RCC 7860 (cell line): ENCODE data around the gene TIMM22.

Experiments used
- DNase-seq: peaks from one replicate; pipeline ENCODE4 v3.0.0-alpha.2; 2015; ENCODE audit warnings: low spot score
- FAIRE-seq: peaks from 2 replicates; lab custom pipeline; 2012; peaks lifted over from hg19 to GRCh38; lab: Jason Lieb, UNC

Gene TIMM22

DNA sequence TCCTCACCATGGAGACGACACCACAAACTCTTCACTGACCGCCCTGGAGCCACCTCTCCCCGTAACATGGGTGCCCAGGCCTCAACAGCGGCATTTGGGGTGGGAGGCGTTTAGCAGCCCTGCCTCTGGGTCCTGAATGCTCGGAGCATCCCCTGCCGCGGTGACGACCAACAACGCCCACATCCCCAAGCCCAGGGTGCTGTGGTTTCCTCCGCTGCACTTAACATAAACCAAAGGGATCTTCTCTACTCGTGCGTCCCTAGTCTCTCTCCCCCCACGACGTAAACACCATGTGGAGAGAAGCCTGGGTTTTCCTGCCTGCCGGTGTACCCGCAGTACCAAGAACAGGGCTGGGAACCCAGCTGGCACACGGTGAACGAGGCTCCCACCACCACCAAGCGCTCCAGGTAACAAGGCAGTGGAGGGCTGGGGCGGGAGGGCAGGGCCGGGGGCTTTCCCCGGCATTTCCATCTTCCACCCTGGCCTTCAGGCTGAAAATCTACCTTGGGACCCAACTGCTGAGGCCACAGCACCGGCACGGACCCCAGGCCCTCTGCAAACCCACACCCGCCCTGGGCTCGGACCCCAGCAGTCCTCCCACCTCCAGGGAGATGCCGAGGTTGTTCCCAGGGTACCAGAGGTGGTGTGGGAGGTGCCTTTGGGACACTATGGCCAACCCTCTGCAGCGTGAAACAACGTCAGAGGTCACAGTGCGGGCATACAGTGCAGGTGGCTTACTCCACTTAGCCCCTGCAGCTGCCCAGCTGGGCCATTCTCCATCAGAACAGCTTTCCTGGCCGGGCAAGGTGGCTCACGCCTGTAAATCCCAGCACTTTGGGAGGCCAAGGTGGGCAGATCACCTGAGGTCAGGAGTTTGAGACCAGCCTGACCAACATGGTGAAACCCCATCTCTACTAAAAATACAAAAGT lies 54.3 kb downstream of the TIMM22 start:
- DNase-seq, result no peak
- FAIRE-seq, result no peak
